ENCODE data around the gene SLX4IP. TPM values are rescaled to one million over a fixed set of nuclear protein-coding genes. Genes with fewer than 3 reads are reported as not detected.

SLX4IP gene
- total and polyA plus RNA-seq, 12 donors, result 2.8 to 8.2 (median 4.8) TPM

DNA sequence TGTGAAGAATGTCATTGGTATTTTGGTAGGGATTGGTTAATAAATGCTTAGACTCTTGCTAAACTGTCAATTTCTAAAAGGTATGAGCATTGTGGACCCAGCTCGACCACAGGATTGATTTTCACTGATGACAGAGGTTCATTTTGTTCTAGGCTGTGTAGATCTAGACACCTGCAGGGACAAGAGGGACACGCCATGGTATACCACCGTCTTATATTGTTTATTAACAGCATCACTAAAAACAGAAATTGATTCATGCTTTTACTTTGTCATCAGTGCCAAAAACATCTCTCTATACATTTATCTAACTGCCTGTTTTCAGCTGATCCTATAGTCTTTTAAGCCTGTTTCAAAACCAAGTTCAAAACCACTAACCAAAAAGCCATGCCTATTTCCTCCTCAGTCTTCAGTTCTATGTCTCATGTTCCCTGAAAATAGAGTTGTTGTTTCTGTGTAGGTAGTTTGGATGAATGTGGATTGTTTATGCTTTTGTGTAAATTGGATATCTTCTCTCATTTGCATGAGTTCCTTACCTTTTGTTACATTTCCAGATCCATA lies 128.9 kb downstream of the SLX4IP start:
- TF ChIP-seq POLR2A (IDR thresholded peaks at IDR 0.05), result no peak
- no peak for TF ChIP-seq CTCF (IDR thresholded peaks at IDR 0.05)
- Histone ChIP-seq H3K27ac (no peak overlapping the region), H3K27me3 (no peaks in the 10 kb centered on the region), H3K4me1 (replicated peaks in 1 of 2) (peaks cover 0 to 9% of the 10 kb centered on the region in 2 donors), H3K36me3 (replicated peaks in 1 of 2) (no peaks in the 10 kb centered on the region), H3K4me3 (no peak overlapping the region), H3K9me3 (replicated peaks in 1 of 3) (no peaks in the 10 kb centered on the region)
- intact Hi-C loops (cut with DNase I), result no loop called here
- 88 to 96% (median 95%) methylated on average over 3 of the region's 3 CpGs for WGBS, 4 donors
- no peak for DNase-seq

DNA sequence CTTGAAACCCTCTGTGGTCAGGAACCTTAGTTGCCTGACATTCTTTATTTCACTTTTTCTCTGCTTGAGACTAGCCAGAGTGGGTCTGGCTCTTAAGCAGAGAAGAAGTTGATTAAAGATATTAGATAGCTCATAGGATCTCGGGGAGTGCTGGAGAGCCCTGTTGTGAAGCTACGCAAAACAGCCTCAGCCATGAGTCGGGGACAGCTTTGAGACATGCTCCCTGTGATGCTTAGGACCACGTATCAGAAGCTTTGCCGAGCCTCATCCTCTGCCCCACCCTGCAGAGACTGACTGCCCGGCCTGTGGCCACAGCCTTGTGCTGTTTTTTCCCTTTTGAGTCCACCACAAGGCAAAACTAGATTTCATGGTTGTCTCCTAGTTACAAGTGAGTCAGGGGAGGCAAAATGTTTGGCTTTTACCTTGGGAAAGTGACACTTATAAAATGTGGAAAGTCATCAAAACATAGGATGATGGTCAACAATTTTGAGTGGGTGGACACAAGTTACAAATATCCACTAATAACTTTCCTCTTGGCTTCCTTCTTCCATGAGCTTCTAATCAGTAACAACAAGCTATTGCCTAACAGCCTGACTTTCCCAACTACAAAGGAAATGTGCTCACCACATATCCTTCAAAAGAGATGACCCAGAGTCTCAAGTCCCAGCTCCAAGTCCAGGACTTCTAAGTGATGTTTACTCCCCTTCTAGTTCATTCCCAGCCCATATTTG lies 130.3 kb downstream of the SLX4IP start:
- Histone ChIP-seq H3K27ac (peak overlapping the region in 2 of 5 donors; percentile 31 to 59), H3K9me3 (replicated peaks in 1 of 3) (no peaks in the 10 kb centered on the region), H3K4me3 (no peak overlapping the region), H3K4me1 (replicated peaks in 1 of 2) (peaks cover 0 to 9% of the 10 kb centered on the region in 2 donors), H3K36me3 (replicated peaks in 1 of 2) (no peaks in the 10 kb centered on the region), H3K27me3 (no peaks in the 10 kb centered on the region)
- no peak for TF ChIP-seq POLR2A (IDR thresholded peaks at IDR 0.05)
- no peak for TF ChIP-seq CTCF (IDR thresholded peaks at IDR 0.05)
- WGBS, 4 donors, result 68 to 95% (median 82%) methylated on average over 5 to 6 of the region's 6 CpGs
- intact Hi-C loops (cut with DNase I), result no loop called here
- DNase-seq, result peak in 1 of 7 donors; percentile 21

DNA sequence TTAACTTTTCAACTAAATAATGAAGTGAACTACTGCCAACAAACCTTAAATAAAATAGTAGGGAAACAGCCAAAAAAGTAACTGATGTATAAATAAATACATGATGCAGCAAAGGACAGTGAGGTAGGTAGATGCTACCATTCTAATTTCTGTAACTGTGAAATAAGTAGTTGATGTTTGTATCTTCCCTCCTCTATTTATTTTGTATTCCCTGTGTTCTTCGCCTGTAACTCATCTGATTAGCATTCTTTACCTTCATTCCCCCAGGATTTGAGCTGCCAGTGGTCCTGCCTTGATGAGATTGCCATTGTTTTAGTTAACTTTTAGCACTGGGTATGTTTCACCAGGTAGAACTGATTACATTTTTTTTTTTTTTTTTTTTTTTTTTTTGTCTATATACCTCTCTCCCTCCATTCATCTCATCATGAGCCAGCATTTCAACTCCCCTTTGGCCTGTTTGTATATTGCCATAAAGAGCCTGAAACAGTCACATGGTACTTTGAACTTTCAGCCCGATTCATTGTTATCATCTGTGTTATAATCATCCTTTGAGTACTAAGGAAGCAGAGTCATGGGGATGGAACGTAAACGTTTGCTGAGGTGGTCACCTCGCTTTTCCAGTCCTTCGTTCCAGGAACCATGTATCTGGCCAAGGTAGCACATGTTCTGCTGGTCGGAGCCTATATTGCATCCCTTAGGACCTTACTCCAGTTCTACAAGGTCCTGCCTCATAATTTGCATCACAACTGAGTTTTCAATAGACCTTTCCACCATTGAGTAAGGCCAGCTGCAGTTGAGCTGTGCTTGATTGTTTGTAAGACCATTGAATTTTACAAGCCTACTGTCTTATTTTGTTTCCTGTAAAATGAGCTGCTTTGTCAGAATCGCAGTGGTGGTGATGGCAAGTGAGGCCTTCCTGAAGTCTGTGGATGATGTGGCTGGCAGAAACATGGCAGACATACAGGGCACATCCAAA lies 131.1 kb downstream of the SLX4IP start:
- H3K4me1 ChIP-seq (replicated peaks in 1 of 2), result peaks cover 0 to 9% of the 10 kb centered on the region in 2 donors
- no peaks in the 10 kb centered on the region for H3K9me3 ChIP-seq (replicated peaks in 1 of 3)
- intact Hi-C loops (cut with DNase I), result no loop called here
- H3K27ac ChIP-seq, result peak overlapping the region in 1 of 5 donors; percentile 6
- H3K4me3 ChIP-seq, result no peak overlapping the region
- no peak for TF ChIP-seq CTCF (IDR thresholded peaks at IDR 0.05)
- TF ChIP-seq POLR2A (IDR thresholded peaks at IDR 0.05), result no peak
- no peak for DNase-seq
- 92 to 93% (median 92%) methylated on average over 7 to 8 of the region's 8 CpGs for WGBS, 4 donors
- H3K27me3 ChIP-seq, result no peaks in the 10 kb centered on the region
- no peaks in the 10 kb centered on the region for H3K36me3 ChIP-seq (replicated peaks in 1 of 2)

DNA sequence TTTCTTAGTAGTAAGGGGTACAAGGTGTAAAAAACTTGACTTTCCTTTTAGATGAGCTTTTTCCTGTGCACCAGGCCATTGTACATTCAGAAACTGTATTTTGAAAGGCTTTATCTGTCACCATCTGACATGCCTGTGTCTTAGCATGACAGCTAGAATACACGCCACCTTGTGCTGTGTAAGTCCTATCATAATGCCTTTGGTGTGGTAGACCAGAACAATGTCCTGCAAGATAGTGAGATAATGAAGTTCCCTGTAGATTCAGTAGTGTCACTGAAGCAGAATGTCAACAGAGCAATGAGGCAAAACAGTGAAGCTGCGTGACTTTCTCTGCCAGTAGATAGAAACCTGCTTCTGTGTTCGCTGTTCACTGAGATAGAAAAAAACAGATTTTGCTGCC lies 132.9 kb downstream of the SLX4IP start:
- Histone ChIP-seq H3K36me3 (replicated peaks in 1 of 2) (no peaks in the 10 kb centered on the region), H3K9me3 (replicated peaks in 1 of 3) (no peaks in the 10 kb centered on the region), H3K27me3 (no peaks in the 10 kb centered on the region), H3K4me1 (replicated peaks in 1 of 2) (peaks cover 0 to 9% of the 10 kb centered on the region in 2 donors), H3K4me3 (no peak overlapping the region), H3K27ac (no peak overlapping the region)
- 95 to 98% (median 96%) methylated on average over 3 of the region's 3 CpGs for WGBS, 4 donors
- intact Hi-C loops (cut with DNase I), result no loop called here
- no peak for TF ChIP-seq POLR2A (IDR thresholded peaks at IDR 0.05)
- TF ChIP-seq CTCF (IDR thresholded peaks at IDR 0.05), result no peak
- no peak for DNase-seq

Data from adrenal gland (tissue), 12 donors.